Measurements from ENCODE around the gene PVR. TPM values are rescaled to one million over a fixed set of nuclear protein-coding genes. Genes with fewer than 3 reads are reported as not detected.

The PVR gene
- polyA plus RNA-seq, 1 donor from 2014 or later = 19.1 TPM

- H2AFZ ChIP-seq (ENCODE audit: low read depth, low read length) = no peak overlapping the region
- H3K4me3 ChIP-seq (ENCODE audit: low read length) = no peak overlapping the region
- H4K20me1 ChIP-seq (ENCODE audit: insufficient read depth) = no peaks in the 10 kb centered on the region
- H3K36me3 ChIP-seq (ENCODE audit: insufficient read depth, low read length) = no peaks in the 10 kb centered on the region
- no peaks in the 10 kb centered on the region for H3K27me3 ChIP-seq (ENCODE audit: insufficient read depth, low read depth, low read length)
- H3K9me3 ChIP-seq (ENCODE audit: low read length) = no peaks in the 10 kb centered on the region
- H3K27ac ChIP-seq (ENCODE audit: low read length) = no peak overlapping the region
- H3F3A ChIP-seq (ENCODE audit: insufficient read depth, low read length, poor library complexity, severe bottlenecking) = no peaks in the 10 kb centered on the region
- no peak overlapping the region for H3K9ac ChIP-seq (ENCODE audit: low read length)
- H3K9me2 ChIP-seq (ENCODE audit: insufficient read depth, low read length) = no peaks in the 10 kb centered on the region
- H3K79me2 ChIP-seq (replicated peaks; ENCODE audit: insufficient read depth, low read length) = no peaks in the 10 kb centered on the region
- no peak for TF ChIP-seq TAF1 (IDR thresholded peaks at IDR 0.05; ENCODE audit: low read depth)
- TF ChIP-seq MXI1 (conservative IDR thresholded peaks at IDR 0.05; ENCODE audit: poor library complexity, severe bottlenecking) = no peak
- TF ChIP-seq EP300 (conservative IDR thresholded peaks at IDR 0.05; ENCODE audit: poor library complexity, severe bottlenecking) = no peak
- no peak for TF ChIP-seq EZH2 (IDR thresholded peaks at IDR 0.05; ENCODE audit: borderline replicate concordance, insufficient read depth, low read length, poor library complexity, severe bottlenecking)
- TF ChIP-seq, protein P1, sequence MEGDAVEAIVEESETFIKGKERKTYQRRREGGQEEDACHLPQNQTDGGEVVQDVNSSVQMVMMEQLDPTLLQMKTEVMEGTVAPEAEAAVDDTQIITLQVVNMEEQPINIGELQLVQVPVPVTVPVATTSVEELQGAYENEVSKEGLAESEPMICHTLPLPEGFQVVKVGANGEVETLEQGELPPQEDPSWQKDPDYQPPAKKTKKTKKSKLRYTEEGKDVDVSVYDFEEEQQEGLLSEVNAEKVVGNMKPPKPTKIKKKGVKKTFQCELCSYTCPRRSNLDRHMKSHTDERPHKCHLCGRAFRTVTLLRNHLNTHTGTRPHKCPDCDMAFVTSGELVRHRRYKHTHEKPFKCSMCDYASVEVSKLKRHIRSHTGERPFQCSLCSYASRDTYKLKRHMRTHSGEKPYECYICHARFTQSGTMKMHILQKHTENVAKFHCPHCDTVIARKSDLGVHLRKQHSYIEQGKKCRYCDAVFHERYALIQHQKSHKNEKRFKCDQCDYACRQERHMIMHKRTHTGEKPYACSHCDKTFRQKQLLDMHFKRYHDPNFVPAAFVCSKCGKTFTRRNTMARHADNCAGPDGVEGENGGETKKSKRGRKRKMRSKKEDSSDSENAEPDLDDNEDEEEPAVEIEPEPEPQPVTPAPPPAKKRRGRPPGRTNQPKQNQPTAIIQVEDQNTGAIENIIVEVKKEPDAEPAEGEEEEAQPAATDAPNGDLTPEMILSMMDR (IDR thresholded peaks at IDR 0.05; ENCODE audit: poor library complexity, severe bottlenecking) = no peak
- TF ChIP-seq POLR2AphosphoS5 (IDR thresholded peaks at IDR 0.05) = no peak
- TF ChIP-seq REST (IDR thresholded peaks at IDR 0.05; ENCODE audit: borderline replicate concordance) = no peak
- no peak for TF ChIP-seq RAD21 (conservative IDR thresholded peaks at IDR 0.05)
- TF ChIP-seq SMC3 (conservative IDR thresholded peaks at IDR 0.05; ENCODE audit: poor library complexity) = no peak
- no peak overlapping the region for H3K4me2 ChIP-seq (ENCODE audit: low read length)
Observed at GRCh38 chr19:44598880-44599279, 44.8 kb upstream of the PVR start.

DNA sequence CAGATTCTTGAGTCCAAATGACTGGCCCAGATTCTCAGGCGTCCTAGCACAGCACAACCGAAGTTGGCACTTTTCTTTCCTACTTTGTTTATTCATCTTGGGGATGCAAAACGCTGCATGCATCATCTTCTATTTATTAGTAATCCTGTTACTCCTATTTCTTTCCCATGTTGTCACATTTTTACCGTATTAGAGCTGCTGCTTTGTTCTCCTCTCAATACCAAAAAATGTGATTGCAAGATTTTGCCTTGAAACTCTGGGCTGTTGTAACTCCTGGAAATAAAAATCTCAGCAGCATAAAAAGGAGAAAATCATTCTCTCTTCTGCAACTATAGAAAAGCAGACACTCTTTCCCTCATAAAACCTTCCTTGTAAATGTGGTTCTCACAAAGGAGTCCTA is 43.2 kb upstream of the PVR start:
- TF ChIP-seq EZH2 (IDR thresholded peaks at IDR 0.05; ENCODE audit: borderline replicate concordance, insufficient read depth, low read length, poor library complexity, severe bottlenecking) = no peak
- no peak for TF ChIP-seq MXI1 (conservative IDR thresholded peaks at IDR 0.05; ENCODE audit: poor library complexity, severe bottlenecking)
- TF ChIP-seq EP300 (conservative IDR thresholded peaks at IDR 0.05; ENCODE audit: poor library complexity, severe bottlenecking) = no peak
- TF ChIP-seq RAD21 (conservative IDR thresholded peaks at IDR 0.05) = no peak
- TF ChIP-seq TAF1 (IDR thresholded peaks at IDR 0.05; ENCODE audit: low read depth) = no peak
- no peak for TF ChIP-seq REST (IDR thresholded peaks at IDR 0.05; ENCODE audit: borderline replicate concordance)
- no peak for TF ChIP-seq POLR2AphosphoS5 (IDR thresholded peaks at IDR 0.05)
- TF ChIP-seq, protein P1 (IDR thresholded peaks at IDR 0.05; ENCODE audit: poor library complexity, severe bottlenecking) = no peak
- TF ChIP-seq SMC3 (conservative IDR thresholded peaks at IDR 0.05; ENCODE audit: poor library complexity) = no peak
- H3K27me3 ChIP-seq (ENCODE audit: insufficient read depth, low read depth, low read length) = no peaks in the 10 kb centered on the region
- no peak overlapping the region for H3K27ac ChIP-seq (ENCODE audit: low read length)
- no peak overlapping the region for H2AFZ ChIP-seq (ENCODE audit: low read depth, low read length)
- H3K9me2 ChIP-seq (ENCODE audit: insufficient read depth, low read length) = no peaks in the 10 kb centered on the region
- no peaks in the 10 kb centered on the region for H3K36me3 ChIP-seq (ENCODE audit: insufficient read depth, low read length)
- H3K4me2 ChIP-seq (ENCODE audit: low read length) = no peak overlapping the region
- H3K4me3 ChIP-seq (ENCODE audit: low read length) = no peak overlapping the region
- no peaks in the 10 kb centered on the region for H3F3A ChIP-seq (ENCODE audit: insufficient read depth, low read length, poor library complexity, severe bottlenecking)
- H3K79me2 ChIP-seq (replicated peaks; ENCODE audit: insufficient read depth, low read length) = no peaks in the 10 kb centered on the region
- H3K9ac ChIP-seq (ENCODE audit: low read length) = no peak overlapping the region
- no peaks in the 10 kb centered on the region for H4K20me1 ChIP-seq (ENCODE audit: insufficient read depth)
- H3K9me3 ChIP-seq (ENCODE audit: low read length) = no peaks in the 10 kb centered on the region

All from neural cell (in vitro differentiated cells).